Daoy (cell line): Measurements from ENCODE around the gene TRAK2. TPM values are rescaled to one million over a fixed set of nuclear protein-coding genes. Genes with fewer than 3 reads are reported as not detected.
"Not testable (repeated sequence)": the region's sequence is repeated elsewhere in the genome, so short reads cannot be mapped to it uniquely, and the experiment has no call there.

ENCODE experiments used
- DNase-seq: peaks from one replicate; pipeline ENCODE4 v3.0.0-alpha.2; 2015; ENCODE audit warnings: low read depth
- total RNA-seq: library from RNA; depleted of rRNA; stranded (reverse); fragments of >200 nt; shearing (Covaris generic); gene quantifications from 2 replicates; pipeline ENCODE4 v1.2.3, GENCODE V29; 2014; rRNA removed

TRAK2 gene
- 14.2 and 17.6 TPM in 2 replicates for total RNA-seq

GRCh38 chr2:201451292-201452057, at the start of gene TRAK2, which contains the start of gene STRADB:
TSS of gene TRAK2 (minus strand) at chr2:201451458. CDS start at chr2:201420507, 30,951 bp downstream.
TSS of gene STRADB (plus strand) at chr2:201451740. CDS start at chr2:201454841, 3,101 bp downstream.
- DNase-seq, result peak; percentile 95

GRCh38 chr2:201500534-201500933, 49.3 kb upstream of the TRAK2 start:
- peak; percentile 16 for DNase-seq

- DNase-seq, result no peak
These were observed 45.5 kb upstream of the TRAK2 start for GRCh38 chr2:201496785-201497184.

GRCh38 chr2:201490291-201490690, 39.0 kb upstream of the TRAK2 start:
- no peak for DNase-seq

GRCh38 chr2:201484805-201485204, 33.5 kb upstream of the TRAK2 start:
- DNase-seq, result no peak

- DNase-seq, result not testable (repeated sequence)
These were observed 32.5 kb upstream of the TRAK2 start for GRCh38 chr2:201483758-201484157.

GRCh38 chr2:201483342-201483741, 32.1 kb upstream of the TRAK2 start:
- no peak for DNase-seq

GRCh38 chr2:201482543-201482942, 31.3 kb upstream of the TRAK2 start:
- no peak for DNase-seq

- DNase-seq, result no peak
These were observed 21.2 kb upstream of the TRAK2 start for GRCh38 chr2:201472411-201472810.

- no peak for DNase-seq
These were observed 20.6 kb upstream of the TRAK2 start for GRCh38 chr2:201471732-201472393.

GRCh38 chr2:201470821-201471731, 19.8 kb upstream of the TRAK2 start:
- no peak for DNase-seq

- DNase-seq, result no peak
These were observed 16.4 kb upstream of the TRAK2 start for GRCh38 chr2:201467666-201468065.

- peak; percentile 57 for DNase-seq
These were observed 14.9 kb upstream of the TRAK2 start for GRCh38 chr2:201466050-201466675.

GRCh38 chr2:201465524-201465971, 14.3 kb upstream of the TRAK2 start:
- peak; percentile 11 for DNase-seq

GRCh38 chr2:201464547-201464946, 13.3 kb upstream of the TRAK2 start:
- DNase-seq, result no peak

- no peak for DNase-seq
These were observed 9.3 kb upstream of the TRAK2 start for GRCh38 chr2:201460532-201460931.

- DNase-seq, result no peak
These were observed 7.1 kb upstream of the TRAK2 start for GRCh38 chr2:201458381-201458780.

GRCh38 chr2:201452922-201453643, 1.8 kb upstream of the TRAK2 start:
- no peak for DNase-seq

- DNase-seq, result peak; percentile 14
These were observed 1.0 kb upstream of the TRAK2 start for GRCh38 chr2:201452058-201452921.

- DNase-seq, result no peak
These were observed 335 bp downstream of the TRAK2 start for GRCh38 chr2:201450954-201451291.
